ENCODE results near the gene BCL11A. TPM values are rescaled to one million over a fixed set of nuclear protein-coding genes. Genes with fewer than 3 reads are reported as not detected.

The BCL11A gene
- total RNA-seq, 1 experiment from 2014 or later = 91.4 TPM

GRCh38 chr2:60472041-60472440 lies 81.4 kb downstream of the BCL11A start:
- H3K23me2 ChIP-seq (ENCODE audit: insufficient read length, low read depth, low read length, poor library complexity, severe bottlenecking) = no peaks in the 10 kb centered on the region
- H3K4ac ChIP-seq (ENCODE audit: low read depth, low read length) = no peak overlapping the region
- H3K4me1 Mint-ChIP-seq = peaks cover 78 to 82% of the 10 kb centered on the region in 2 experiments
- H3K79me1 ChIP-seq (ENCODE audit: insufficient read depth, low read depth, low read length, poor library complexity, severe bottlenecking) = no peaks in the 10 kb centered on the region
- H3K4me1 ChIP-seq (ENCODE audit: insufficient read depth, low read length) = peaks cover 51% of the 10 kb centered on the region
- no peak overlapping the region for H2BK5ac ChIP-seq (ENCODE audit: insufficient read length, low read length)
- peaks cover 13 to 23% (median 23%) of the 10 kb centered on the region in 3 experiments; a peak in 6 of 7 replicates for H3K36me3 Mint-ChIP-seq (ENCODE audit: insufficient read depth in 1 of 3, low read depth in 3 of 3)
- H3K27me3 ChIP-seq (ENCODE audit: insufficient read depth, low read length) = peaks cover 4% of the 10 kb centered on the region; the same call in 1 of the 2 replicates
- no peak overlapping the region for H3K4me2 ChIP-seq (ENCODE audit: insufficient read depth, insufficient read length, low read length)
- no peak overlapping the region for H3K23ac ChIP-seq (ENCODE audit: insufficient read length, low read depth, low read length)
- H3K9me3 ChIP-seq (ENCODE audit: control insufficient read depth, low read depth, low read length) = no peaks in the 10 kb centered on the region
- H2AK5ac ChIP-seq (ENCODE audit: insufficient read length, low read length) = no peak overlapping the region
- no peak overlapping the region for H2BK120ac ChIP-seq (ENCODE audit: low read depth, low read length, poor library complexity, severe bottlenecking)
- no peak overlapping the region for H3K56ac ChIP-seq (ENCODE audit: insufficient read length, low read depth, low read length)
- DNase-seq = no peak
- no peak overlapping the region for H2BK12ac ChIP-seq (ENCODE audit: insufficient read length, low read depth, low read length)
- peaks cover 3% of the 10 kb centered on the region for H4K20me1 ChIP-seq (ENCODE audit: control insufficient read depth, insufficient read depth, insufficient read length)
- H3K27ac Mint-ChIP-seq = peak overlapping the region in 1 of 3 experiments; percentile 76; a peak in 1 of 7 replicates
- H3K4me3 Mint-ChIP-seq = no peak overlapping the region
- no peak overlapping the region for H4K8ac ChIP-seq (replicated peaks; ENCODE audit: insufficient read length, low read depth, low read length)
- peaks cover 0 to 7% of the 10 kb centered on the region in 2 experiments; a peak in 2 of 5 replicates for H3K9me3 Mint-ChIP-seq
- no peak overlapping the region for H3K18ac ChIP-seq (ENCODE audit: insufficient read length, low read depth, low read length)
- peaks cover 3% of the 10 kb centered on the region for H3K27me3 Mint-ChIP-seq (ENCODE audit: low read depth)
- no CpG with 5 or more reads among the region's 5 CpGs for WGBS (ENCODE audit: extremely low coverage, insufficient read length, low lambda C conversion rate)
- no peak overlapping the region for H3K9ac ChIP-seq (ENCODE audit: extremely low read depth, insufficient read length, low read length)
- TF ChIP-seq CTCF (conservative IDR thresholded peaks at IDR 0.05) = no peak
- H4K91ac ChIP-seq (ENCODE audit: insufficient read length, low read depth, low read length) = no peak overlapping the region
- H3K27ac ChIP-seq (ENCODE audit: insufficient read length, low read depth, low read length) = no peak overlapping the region
- H2BK20ac ChIP-seq (ENCODE audit: low read depth, low read length, poor library complexity, severe bottlenecking) = no peak overlapping the region
- H3T11ph ChIP-seq (ENCODE audit: low read length) = no peak overlapping the region
- peaks cover 13% of the 10 kb centered on the region; the same call in 1 of the 2 replicates for H3K79me2 ChIP-seq (ENCODE audit: insufficient read depth, low read length)
- peak overlapping the region; percentile 24; the same call in 1 of the 2 replicates for H3K14ac ChIP-seq (ENCODE audit: insufficient read depth, low read length)
- no peak overlapping the region for H2BK15ac ChIP-seq (ENCODE audit: low read depth, low read length)
- no peak overlapping the region for H4K5ac ChIP-seq (ENCODE audit: insufficient read length, low read depth, low read length)
- H2AFZ ChIP-seq (ENCODE audit: low read length) = no peak overlapping the region
